Effector memory CD4-positive, alpha-beta T cell (primary cell): ENCODE data around the gene LGR4.

Experiments used
- DNase-seq, 3 donors: peaks; one replicate each; pipeline ENCODE4 v3.0.0-alpha.2; 2020
- H3K27ac ChIP-seq: 2 replicates; pipeline ENCODE4 v1.7.0; 2013; ENCODE audit warnings: mild to moderate bottlenecking, low read length, moderate library complexity; ENCODE audit not compliant: insufficient read depth, poor library complexity, severe bottlenecking
- H3K27me3 ChIP-seq: replicated peaks from 2 replicates; pipeline ENCODE4 v1.7.0; 2013; ENCODE audit warnings: mild to moderate bottlenecking, low read length; ENCODE audit not compliant: insufficient read depth, control insufficient read depth, poor library complexity, severe bottlenecking
- H3K36me3 ChIP-seq: 2 replicates; pipeline ENCODE4 v1.7.0; 2013; ENCODE audit warnings: mild to moderate bottlenecking, low read length, moderate library complexity; ENCODE audit not compliant: control insufficient read depth, insufficient read depth
- H3K4me1 ChIP-seq: 2 replicates; pipeline ENCODE4 v1.7.0; 2013; ENCODE audit warnings: low read length, mild to moderate bottlenecking; ENCODE audit not compliant: control insufficient read depth, insufficient read depth, poor library complexity, severe bottlenecking
- H3K4me3 ChIP-seq: 2 replicates; pipeline ENCODE4 v1.7.0; 2013; ENCODE audit warnings: low read length, low read depth, mild to moderate bottlenecking; ENCODE audit not compliant: insufficient read depth, poor library complexity, severe bottlenecking
- H3K9me3 ChIP-seq: 2 replicates; pipeline ENCODE4 v1.7.0; 2013; ENCODE audit warnings: mild to moderate bottlenecking, low read length, moderate library complexity; ENCODE audit not compliant: control insufficient read depth

LGR4 gene

DNA sequence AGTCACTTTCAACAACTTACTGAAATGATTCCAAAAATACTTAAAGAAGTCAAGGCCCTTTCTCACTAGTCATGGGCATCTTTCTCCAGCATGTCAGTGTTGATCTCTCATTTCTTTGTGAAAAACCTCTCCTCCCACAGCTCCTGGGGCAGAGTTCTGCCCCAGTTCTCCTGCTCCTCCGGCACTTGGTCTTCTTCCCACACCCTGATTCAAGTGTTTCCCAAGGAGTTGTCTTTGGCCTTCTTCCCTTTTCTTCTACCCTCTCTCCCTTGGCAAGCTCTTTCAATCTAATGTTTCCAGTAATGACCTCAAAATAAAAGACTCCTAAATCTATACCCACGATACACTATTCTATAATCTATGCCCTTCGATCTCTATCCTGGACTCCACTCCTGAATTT lies 67.5 kb downstream of the LGR4 start:
- H3K9me3 ChIP-seq, result no peaks in the 10 kb centered on the region
- H3K4me1 ChIP-seq, result no peaks in the 10 kb centered on the region
- no peaks in the 10 kb centered on the region for H3K36me3 ChIP-seq
- no peak overlapping the region for H3K4me3 ChIP-seq
- DNase-seq, result no peak
- no peak overlapping the region for H3K27ac ChIP-seq
- no peaks in the 10 kb centered on the region for H3K27me3 ChIP-seq

DNA sequence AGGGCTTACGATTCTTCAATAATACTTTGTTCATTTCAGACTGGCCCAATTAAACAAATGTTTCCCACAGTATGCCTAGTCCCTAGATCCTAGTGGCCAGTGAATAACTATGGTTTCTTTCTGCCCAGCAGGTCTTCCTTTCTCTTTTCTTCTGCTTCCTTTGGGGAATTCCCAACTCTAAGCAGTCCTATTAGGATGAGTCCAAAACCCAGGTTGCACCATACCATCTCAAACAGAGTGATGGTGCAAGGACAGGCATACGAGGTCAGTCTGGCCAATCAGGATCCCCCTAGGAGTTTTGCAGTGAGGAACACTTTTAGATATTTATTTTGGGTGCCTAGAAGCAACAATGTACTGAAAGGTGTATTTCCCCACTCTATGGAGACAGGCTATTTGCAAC lies 68.2 kb downstream of the LGR4 start:
- Histone ChIP-seq H3K4me1 (no peaks in the 10 kb centered on the region), H3K27ac (no peak overlapping the region), H3K27me3 (no peaks in the 10 kb centered on the region), H3K4me3 (no peak overlapping the region), H3K36me3 (no peaks in the 10 kb centered on the region), H3K9me3 (no peaks in the 10 kb centered on the region)
- DNase-seq, result no peak

DNA sequence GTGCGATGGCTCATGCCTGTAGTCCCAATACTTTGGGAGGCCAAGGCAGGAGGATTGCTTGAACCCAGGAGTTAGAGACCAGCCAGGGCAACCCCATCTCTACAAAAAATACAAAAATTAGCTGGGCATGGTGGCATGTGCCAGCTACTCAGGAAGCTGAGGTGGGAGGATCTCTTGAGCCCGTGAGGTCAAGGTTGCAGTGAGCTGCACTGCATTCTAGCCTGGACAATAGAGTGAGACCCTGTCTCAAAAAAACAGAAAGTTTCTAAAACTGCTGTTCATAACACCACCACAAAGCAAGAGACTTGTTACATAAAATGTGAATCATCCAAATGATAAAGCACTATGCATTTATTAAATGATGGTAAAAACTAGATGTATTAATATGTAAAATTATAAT lies 69.4 kb downstream of the LGR4 start:
- no peak for DNase-seq
- Histone ChIP-seq H3K9me3 (no peaks in the 10 kb centered on the region), H3K4me3 (no peak overlapping the region), H3K4me1 (no peaks in the 10 kb centered on the region), H3K27ac (no peak overlapping the region), H3K36me3 (no peaks in the 10 kb centered on the region), H3K27me3 (no peaks in the 10 kb centered on the region)

DNA sequence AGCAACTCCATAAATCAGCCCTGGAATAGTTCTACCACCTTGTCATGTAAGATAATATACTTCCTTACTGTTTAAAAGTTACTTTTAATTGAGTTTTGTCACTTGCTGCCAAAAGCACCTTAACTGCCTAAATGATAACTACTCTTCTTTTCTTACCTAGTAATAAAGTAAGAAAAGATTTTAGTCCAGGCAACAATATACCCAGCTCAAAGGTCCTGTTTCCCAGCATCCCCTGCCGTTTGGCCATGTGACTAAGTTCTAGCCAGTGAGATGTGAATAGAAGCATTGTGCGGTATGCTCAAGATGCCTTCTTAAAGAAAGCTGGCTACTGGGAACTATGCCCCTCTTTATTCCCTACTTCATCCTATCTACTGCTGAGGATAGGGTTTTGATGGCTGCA lies 70.1 kb downstream of the LGR4 start:
- no peaks in the 10 kb centered on the region for H3K27me3 ChIP-seq
- H3K4me1 ChIP-seq, result no peaks in the 10 kb centered on the region
- no peak for DNase-seq
- no peaks in the 10 kb centered on the region for H3K9me3 ChIP-seq
- no peak overlapping the region for H3K4me3 ChIP-seq
- H3K36me3 ChIP-seq, result no peaks in the 10 kb centered on the region
- H3K27ac ChIP-seq, result no peak overlapping the region

DNA sequence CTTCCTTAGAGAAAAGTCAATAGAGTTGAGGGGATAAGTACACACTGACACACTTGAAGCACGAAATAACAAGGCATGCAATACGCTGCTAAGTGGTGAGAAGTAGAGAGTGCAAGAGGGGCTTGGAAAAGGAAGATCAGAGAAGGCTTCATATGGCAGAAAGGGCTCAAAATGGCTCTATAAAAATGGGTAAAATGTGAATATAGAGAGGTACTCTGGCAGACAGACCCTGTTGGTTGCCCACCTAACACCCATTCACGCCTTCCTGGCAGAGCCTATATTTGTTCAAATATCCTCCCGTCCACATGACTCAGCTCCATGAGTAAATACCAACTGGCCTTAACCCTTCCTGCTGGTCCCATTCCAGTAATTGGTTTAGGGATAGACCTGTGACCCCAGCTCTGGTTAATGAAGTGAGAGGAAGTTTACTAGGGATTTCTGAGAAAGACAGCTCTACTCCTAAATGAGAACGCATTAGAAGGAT lies 70.7 kb downstream of the LGR4 start:
- no peaks in the 10 kb centered on the region for H3K9me3 ChIP-seq
- no peaks in the 10 kb centered on the region for H3K4me1 ChIP-seq
- no peak overlapping the region for H3K4me3 ChIP-seq
- no peaks in the 10 kb centered on the region for H3K27me3 ChIP-seq
- no peak for DNase-seq
- no peak overlapping the region for H3K27ac ChIP-seq
- H3K36me3 ChIP-seq, result no peaks in the 10 kb centered on the region

DNA sequence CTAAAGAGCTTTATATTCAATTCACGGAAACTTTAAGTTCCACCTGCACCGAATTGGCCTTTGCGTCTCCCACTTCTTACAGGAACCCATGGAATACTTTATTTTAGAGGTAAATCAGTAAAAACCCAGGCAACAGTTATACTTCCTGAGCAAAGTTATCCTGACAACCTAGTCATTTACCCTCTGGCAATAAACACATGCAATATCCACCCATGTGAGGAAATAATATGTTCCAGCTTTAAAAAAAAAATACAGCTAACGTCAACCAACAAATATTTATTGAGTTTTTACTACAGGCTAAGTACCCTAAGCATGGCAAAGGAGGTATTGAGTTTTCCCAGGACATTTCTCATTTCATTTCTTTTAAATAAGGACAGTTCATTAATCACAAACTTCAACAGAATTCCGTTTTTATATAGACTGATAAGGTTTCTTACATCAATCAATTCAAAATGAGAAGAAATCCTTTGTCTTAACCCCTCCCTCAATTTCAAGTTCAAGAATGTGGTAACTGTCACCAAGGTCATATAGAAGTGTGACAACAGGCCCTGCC lies 71.2 kb downstream of the LGR4 start:
- no peaks in the 10 kb centered on the region for H3K27me3 ChIP-seq
- H3K9me3 ChIP-seq, result no peaks in the 10 kb centered on the region
- H3K36me3 ChIP-seq, result no peaks in the 10 kb centered on the region
- no peak overlapping the region for H3K4me3 ChIP-seq
- no peaks in the 10 kb centered on the region for H3K4me1 ChIP-seq
- no peak for DNase-seq
- no peak overlapping the region for H3K27ac ChIP-seq

DNA sequence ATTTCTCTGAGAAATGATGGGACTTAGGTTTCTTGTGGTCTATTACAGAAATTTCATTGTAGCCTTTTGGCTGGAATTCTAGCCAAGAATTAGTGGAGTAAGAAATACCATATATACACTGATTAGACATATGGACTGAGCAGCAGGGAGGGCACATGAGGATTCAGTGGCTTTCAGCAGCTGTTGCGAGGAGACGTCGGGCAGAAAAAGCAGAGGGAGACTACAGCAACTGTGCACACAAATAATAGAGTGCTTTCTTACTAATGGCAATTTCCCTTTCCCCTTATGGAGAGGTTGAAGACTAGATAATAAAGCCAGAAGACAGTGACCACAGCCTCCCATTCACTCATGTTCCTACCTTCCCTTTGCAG lies 74.2 kb downstream of the LGR4 start:
- Histone ChIP-seq H3K4me3 (no peak overlapping the region), H3K27ac (no peak overlapping the region), H3K27me3 (no peaks in the 10 kb centered on the region), H3K4me1 (no peaks in the 10 kb centered on the region), H3K9me3 (no peaks in the 10 kb centered on the region), H3K36me3 (no peaks in the 10 kb centered on the region)
- DNase-seq, result no peak

DNA sequence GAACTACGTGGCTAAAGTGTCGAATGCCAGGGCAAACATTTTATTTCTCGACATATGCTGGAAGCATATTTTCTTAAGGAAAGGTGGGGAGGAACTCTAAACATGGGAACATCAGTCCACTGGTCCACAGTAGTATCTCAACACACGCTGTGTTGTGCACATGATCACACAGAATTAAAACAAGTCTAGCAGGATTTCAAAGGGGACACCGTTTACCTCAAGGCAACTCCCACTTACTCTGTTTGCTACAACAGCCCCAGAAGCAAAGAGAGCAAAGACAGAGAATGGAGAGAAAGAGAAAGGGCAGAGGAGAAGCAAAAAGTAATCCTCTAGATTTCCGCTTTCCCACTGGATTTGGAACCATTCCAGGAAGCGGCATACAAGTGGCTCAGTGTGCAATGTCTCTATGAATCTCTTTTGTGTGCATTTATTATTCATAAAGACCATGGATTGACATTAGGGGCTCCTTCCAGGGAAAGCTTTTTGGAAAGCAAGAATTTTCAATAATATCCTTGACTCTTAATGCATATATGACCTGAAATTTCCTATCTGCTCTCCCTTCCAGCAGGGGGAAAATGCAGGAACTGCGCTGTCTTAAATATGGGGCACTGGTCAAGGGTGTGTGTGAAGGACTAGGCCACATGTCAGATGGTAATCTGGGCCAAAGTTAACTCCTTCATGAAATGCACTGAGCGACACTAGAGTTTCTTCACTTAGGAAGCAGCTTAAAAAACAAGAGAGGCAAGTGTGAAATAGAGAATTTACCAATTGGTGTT lies 74.8 kb downstream of the LGR4 start:
- Histone ChIP-seq H3K4me3 (no peak overlapping the region), H3K9me3 (no peaks in the 10 kb centered on the region), H3K36me3 (no peaks in the 10 kb centered on the region), H3K27me3 (no peaks in the 10 kb centered on the region), H3K27ac (no peak overlapping the region), H3K4me1 (no peaks in the 10 kb centered on the region)
- no peak for DNase-seq

DNA sequence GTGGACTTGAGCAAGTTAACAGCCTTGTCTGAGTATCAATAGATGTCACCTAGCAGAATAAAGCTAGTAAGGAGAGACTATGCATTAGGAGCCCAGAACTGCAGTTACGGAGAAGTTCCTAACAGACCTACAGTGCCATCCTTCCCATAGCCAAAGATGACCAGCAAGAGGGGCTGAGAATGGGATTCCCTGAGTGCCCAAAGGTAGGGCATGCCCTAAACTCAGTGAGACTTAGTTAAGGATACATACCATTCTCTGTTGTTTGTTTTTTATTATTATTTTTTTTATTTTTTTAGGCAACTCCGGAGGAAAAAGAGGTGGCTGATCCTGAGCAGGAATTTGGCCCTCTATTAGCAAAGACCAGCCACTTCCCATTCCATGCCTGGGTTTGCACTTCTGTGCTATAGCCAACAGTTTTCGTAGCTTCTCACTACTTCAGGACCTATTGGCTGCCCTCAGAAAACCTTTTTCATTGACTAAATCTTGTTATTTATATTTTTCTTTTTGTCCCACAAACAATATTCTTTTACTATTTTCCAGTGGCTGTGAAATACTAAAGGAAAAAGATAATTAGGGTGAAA lies 76.2 kb downstream of the LGR4 start:
- no peak for DNase-seq
- Histone ChIP-seq H3K9me3 (no peaks in the 10 kb centered on the region), H3K36me3 (no peaks in the 10 kb centered on the region), H3K27me3 (no peaks in the 10 kb centered on the region), H3K4me1 (no peaks in the 10 kb centered on the region), H3K27ac (no peak overlapping the region), H3K4me3 (no peak overlapping the region)

DNA sequence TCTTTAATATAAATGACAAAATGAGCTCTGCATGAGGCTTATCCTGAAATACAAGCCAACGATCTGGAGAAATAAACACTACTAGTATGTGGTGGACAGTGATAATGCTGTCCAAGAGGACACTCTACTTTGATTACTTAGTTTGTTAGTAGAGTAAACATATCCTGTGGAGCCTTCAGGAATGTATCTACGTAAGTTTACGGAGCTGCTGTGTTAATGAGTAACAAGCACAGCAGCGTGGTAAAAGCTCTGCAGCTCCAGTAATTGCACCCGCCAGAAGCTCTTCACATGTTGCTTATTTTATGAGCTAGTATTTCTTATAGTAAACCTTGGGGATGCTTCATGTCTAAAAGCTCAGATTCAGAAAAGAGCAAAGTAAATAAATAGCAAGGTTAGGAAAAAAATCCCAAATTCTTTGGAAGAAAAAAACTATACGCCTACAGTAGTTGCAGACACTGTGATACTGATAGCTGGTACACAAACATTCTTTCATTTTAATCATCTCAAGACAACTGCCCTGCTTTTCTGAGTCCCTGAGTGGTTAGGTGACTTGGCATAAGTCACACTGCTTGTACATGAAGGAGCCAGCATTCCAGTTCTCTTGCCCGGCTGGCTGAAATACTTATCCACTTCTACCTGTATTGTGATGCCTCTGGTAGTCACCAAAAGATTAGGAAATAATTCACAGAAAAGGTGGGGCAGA lies 76.9 kb downstream of the LGR4 start:
- no peaks in the 10 kb centered on the region for H3K27me3 ChIP-seq
- no peaks in the 10 kb centered on the region for H3K36me3 ChIP-seq
- no peak overlapping the region for H3K4me3 ChIP-seq
- H3K27ac ChIP-seq, result no peak overlapping the region
- H3K4me1 ChIP-seq, result no peaks in the 10 kb centered on the region
- H3K9me3 ChIP-seq, result no peaks in the 10 kb centered on the region
- DNase-seq, result no peak
